ENCODE measurements around the gene CDH23.
A peak's percentile ranks its signal among the peaks of the same experiment; 100 is the strongest.

CDH23 gene

DNA sequence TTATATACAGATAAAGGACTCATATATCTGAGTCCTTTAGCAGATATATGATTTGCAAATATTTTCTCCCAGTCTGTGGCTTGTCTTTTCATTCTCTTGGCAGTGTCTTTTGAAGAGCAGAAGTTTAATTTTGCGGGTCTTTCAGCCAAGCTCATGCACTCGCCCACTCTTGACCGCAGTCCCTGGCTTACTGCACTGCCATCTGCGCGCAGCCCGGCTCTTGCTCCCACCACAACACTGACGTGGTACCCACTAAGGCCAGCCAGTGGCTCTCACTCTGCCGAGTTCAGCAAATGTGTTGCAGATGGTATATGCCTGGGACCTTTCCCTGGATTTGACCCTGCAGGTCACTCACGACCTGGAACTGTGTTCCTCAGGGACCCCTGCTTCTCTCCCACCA lies 74.3 kb downstream of the CDH23 start:
- in situ Hi-C loops (cut with HindIII; ENCODE audit: low pct_ligation_motif_present, low pct_unique_long_range_greater_than_20kb, low sequenced_read_pairs): no loop called here

DNA sequence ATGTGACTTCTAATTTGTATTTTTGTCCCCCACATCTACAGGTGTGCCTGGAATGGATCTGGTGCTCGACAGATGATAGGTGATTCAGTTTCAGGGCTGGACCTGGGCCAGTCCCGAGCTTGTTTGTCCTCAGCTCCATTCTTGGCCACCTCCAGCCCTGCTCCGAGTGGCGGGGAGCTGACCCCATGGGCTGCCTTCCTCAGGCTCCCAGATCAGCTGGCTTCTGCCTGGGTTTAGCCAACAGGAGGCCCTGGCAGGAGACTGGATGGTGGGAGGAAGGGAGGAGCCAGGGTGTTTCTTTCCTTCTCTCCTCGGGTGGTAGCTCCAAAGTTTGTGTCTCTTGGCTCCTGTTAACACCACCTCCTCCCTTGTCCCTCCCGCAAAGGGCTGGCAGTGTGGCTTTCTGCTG lies 75.2 kb downstream of the CDH23 start:
- in situ Hi-C loops (cut with HindIII; ENCODE audit: low pct_ligation_motif_present, low pct_unique_long_range_greater_than_20kb, low sequenced_read_pairs): no loop called here
- DNase-seq: no peak

More for the DNA sequence above, 74.3 kb downstream of the CDH23 start:
- DNase-seq: no peak

DNA sequence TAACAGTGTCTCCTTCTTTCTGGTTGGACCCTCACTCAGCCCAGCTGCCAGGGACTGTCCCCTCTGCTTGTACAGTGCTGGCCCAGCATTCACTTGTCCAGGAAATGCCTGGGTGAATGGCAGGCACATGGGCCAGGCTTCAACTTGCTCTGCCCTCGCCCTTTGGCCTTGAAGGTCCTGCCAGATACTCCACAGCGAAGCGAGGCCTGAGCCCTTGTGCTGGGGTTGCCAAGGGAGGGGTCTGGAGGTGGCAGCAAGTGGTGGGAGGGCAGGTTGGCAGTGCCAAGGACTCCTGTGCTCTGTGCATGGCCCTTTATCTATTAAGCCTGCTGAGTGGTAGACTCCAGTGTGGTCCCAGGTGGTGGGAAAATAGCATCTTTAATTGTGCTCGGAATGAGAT lies 75.7 kb downstream of the CDH23 start:
- no peak for DNase-seq
- in situ Hi-C loops (cut with HindIII; ENCODE audit: low pct_ligation_motif_present, low pct_unique_long_range_greater_than_20kb, low sequenced_read_pairs): no loop called here

DNA sequence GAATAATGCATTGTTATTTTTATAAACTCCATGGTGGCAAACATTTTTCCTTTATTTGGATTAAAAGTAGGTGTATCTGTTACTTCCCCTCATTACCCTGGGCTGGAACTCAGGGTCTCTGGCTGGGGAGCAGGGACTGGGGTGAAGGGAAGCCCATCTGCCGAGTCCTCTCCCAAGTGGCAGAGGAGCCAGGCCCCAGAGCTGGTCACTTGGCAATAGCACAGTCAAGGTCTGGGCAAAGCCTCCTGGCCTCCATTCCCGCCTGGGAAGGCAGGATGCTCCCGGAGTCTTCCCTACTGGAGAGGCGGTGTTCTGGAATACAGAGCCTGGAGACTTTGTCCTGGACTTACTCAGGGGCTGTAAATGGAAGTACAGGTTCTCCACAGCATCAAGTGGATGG lies 76.2 kb downstream of the CDH23 start:
- no peak for DNase-seq
- in situ Hi-C loops (cut with HindIII; ENCODE audit: low pct_ligation_motif_present, low pct_unique_long_range_greater_than_20kb, low sequenced_read_pairs): no loop called here

DNA sequence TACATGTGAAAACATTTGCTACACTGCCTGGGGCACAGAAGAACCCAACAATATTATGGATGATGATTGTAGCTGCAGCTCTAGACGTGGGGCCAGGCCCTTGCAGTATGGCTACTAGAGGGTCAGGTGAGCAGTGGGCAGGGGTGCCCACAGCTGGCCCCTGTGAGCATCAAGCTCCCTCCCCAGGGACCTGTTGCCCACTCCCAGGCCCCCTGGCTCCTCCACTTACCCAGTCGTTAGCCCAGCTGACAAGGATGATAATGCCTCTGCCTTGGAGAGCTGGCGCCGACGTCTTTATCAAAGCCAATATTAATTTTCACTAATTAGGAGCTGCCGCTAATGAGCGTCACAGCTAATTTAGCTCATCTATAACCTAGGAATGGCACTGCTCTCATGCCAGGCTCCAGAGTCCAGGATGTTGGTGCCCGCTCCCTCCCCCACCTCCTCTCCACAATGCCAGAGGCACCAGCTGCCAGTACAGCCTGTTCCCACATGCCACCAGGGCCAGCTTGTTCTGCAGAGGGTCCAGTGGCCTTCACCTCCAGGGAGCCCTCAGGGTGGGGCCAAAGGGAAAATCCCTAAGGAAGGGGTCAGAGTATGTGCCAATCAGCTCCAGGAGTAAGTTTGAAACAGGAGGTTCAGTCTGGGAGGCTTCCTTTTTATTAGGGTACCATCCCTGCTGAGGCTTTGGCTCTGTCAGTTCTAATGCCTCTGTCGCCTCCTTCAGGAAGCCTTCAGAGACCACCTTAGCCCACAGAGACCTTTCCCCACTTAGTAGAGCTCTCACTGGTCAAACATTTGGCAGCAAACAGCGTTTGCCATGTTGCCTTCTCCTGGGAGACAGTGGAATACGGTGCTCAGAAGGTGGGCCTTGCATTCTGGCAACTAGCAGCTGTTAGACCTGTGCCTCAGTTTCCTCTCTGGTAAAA lies 77.2 kb downstream of the CDH23 start:
- DNase-seq: no peak

DNA sequence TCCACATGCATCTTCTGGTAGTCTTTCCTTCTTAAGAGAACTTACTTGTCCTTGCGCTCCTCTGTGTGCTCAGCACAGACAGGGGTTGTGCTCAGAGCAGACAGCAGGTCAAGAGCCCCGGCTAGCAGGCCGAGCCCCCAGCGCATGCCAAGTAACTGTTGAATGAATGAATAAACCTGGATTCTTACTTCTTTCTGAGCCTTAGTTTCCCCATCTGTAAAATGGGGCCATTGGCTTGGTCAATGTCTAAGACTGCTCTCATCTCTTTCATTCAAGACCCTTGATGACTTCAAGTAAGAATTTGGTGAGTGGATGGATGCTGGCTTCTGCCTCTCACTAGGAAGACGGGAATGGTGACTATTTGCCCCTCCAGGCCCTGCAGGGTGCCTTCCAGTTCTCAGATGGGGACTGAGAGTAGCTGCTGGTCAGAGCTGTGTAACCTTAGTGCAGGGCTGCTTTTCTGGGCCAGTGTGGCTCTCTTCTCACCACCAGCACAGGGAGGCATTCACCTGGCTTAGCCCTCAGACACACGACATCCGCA lies 78.1 kb downstream of the CDH23 start:
- in situ Hi-C loops (cut with HindIII; ENCODE audit: low pct_ligation_motif_present, low pct_unique_long_range_greater_than_20kb, low sequenced_read_pairs): no loop called here
- DNase-seq: no peak

More for the DNA sequence above, 77.2 kb downstream of the CDH23 start:
- in situ Hi-C loops (cut with HindIII; ENCODE audit: low pct_ligation_motif_present, low pct_unique_long_range_greater_than_20kb, low sequenced_read_pairs): no loop called here

DNA sequence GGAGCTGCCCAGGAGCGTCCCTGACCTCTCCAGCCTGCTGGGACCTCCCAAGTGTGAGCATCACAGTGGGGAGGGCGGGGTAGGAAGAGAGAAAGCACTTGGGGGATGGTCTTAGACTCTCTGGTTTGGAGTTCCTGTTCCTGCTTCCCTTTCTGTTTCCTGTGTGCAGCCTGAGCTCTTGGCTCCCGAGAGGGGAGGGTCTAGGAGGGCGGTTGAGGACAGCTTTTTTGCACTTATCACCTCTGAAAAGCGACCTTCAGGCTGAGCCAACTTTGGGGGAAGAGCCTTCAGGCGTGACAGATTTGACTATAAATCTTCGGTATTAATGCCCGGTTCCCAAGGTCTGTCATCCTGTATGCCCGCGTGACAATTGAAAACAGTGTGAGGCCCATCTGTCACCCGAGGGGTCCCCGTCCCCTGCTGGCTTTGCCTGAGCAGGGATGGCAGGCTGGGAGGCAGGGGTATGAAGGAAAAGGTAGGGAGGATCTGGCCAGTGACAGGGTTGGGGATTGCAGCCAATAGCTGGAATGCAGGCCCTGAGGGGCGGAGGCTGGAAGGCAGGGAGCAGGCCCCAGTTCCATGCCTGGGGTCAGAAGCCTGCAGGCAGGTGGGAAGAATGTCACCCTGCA lies 78.6 kb downstream of the CDH23 start:
- in situ Hi-C loops (cut with HindIII; ENCODE audit: low pct_ligation_motif_present, low pct_unique_long_range_greater_than_20kb, low sequenced_read_pairs): no loop called here

DNA sequence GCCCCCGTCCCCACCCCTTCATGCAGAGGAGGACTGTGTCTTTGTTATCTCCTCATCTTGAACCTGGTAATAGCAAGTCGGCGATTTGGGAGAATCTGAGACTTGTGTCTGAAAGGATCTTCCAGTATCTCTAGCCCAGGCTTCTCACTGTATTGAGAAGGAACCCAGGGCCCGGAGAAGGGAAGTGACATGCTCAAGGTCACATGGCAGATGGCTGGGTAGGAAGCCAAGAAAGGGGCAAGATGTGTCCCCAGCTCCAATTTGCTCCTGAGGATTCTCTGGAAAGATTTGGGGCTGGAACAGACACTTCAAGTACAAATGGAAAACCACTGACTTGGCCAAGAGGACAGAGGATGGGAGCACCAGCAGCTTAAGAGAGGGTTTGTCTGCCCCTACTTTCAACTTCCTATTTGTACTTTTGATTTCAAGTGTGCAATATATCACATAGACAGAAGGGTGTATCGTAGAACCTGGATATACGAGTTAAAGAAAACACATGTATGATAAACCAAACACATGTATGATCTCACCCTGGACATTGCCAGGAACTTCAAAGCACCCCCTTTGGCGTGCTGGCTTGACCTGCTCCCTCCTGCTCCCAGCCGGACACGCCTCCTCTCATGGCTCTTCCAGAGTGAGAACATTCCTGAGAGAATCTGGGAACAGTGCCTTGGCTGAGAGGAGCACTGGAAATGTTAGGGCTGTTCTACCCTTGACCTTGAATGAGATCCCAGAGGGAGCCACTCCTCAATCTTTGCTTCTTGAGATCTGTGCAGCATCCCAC lies 79.7 kb downstream of the CDH23 start:
- no peak for DNase-seq

More for the DNA sequence above, 78.6 kb downstream of the CDH23 start:
- DNase-seq: no peak

DNA sequence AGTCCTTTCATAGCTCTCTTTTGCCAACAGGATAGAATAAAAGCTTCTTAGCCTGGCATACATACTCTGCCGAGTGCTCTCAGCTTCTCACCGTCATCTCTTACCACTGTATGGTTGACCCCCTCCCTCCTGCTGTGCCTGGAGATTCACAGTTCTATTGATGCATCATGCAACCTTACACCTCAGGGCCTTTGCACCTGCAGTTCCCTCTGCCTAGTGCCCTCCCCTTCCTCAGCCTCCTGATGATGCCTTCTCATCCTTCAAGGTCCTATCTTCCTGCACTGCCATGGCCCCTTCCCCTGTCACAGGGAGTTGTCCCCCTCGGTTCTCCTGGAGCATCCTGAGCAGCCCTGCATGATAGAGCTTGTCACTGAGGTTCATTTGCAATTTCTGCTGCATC lies 81.5 kb downstream of the CDH23 start:
- DNase-seq: no peak
- in situ Hi-C loops (cut with HindIII; ENCODE audit: low pct_ligation_motif_present, low pct_unique_long_range_greater_than_20kb, low sequenced_read_pairs): no loop called here

More for the DNA sequence above, 79.7 kb downstream of the CDH23 start:
- in situ Hi-C loops (cut with HindIII; ENCODE audit: low pct_ligation_motif_present, low pct_unique_long_range_greater_than_20kb, low sequenced_read_pairs): no loop called here

DNA sequence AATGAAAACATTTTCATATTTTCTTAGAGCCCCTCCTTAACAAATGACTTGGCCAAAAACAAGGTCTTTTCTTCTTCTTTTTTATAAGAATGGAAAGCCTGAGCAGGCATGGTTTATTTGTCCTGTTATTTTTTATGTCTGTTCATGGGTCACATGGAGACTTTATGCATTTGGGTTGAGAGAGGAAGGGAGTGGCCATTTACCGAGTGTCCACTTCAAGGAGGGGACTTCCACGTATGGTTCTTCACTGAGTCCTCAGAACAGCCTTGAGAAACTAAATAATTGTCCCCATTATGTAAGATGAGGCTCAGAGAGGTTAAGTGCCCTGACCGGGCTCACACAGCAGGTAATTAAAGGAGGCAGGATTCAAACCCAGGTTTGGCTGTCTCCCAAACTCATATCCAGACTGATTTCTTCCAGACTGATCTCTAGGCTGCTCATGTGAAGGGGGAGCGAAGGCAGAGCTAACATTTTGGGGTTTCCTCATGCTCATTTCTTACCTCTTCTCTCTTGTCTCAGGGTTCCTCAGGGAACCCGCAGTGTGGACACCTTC lies 82.2 kb downstream of the CDH23 start:
- in situ Hi-C loops (cut with HindIII; ENCODE audit: low pct_ligation_motif_present, low pct_unique_long_range_greater_than_20kb, low sequenced_read_pairs): no loop called here

DNA sequence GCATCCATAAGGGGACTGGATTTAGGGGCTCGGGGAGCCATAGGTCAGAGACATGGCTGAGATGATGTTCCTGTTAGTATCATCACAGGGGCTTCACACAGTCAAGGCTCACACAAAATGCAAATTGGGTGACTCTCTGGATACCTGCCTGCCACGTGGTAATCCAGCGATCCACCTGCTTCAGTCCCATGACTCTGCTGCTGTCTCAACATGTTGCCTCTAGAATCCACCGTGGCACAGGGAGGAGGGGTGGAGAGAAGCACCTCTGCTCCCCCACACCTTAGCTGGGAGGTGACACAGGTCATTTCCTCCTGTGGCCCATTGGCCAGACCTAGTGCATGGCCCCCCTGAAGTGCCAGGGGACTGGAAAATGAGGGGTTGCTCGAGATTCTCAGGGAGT lies 83.1 kb downstream of the CDH23 start:
- in situ Hi-C loops (cut with HindIII; ENCODE audit: low pct_ligation_motif_present, low pct_unique_long_range_greater_than_20kb, low sequenced_read_pairs): no loop called here
- DNase-seq: no peak

More for the DNA sequence above, 82.2 kb downstream of the CDH23 start:
- DNase-seq: no peak

DNA sequence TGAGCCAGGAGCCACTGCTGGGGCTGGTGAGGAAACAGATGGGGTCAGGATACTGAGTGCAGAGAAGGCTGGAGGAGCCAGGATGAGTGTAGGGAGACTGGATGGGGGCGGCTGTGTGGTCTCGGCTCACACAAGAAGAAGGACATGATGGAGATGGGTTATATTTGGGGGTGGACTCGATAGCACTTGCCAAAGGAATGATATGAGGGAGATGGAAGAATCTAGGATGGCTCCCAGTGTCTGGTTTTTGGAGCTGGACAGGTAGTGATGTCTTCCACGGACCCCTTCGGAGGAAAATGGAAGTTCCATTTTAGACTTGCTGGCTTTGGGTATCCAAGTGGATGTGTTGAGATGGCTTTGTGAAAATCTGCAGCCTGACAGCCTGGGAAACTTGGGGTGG lies 83.9 kb downstream of the CDH23 start:
- in situ Hi-C loops (cut with HindIII; ENCODE audit: low pct_ligation_motif_present, low pct_unique_long_range_greater_than_20kb, low sequenced_read_pairs): no loop called here
- DNase-seq: no peak

DNA sequence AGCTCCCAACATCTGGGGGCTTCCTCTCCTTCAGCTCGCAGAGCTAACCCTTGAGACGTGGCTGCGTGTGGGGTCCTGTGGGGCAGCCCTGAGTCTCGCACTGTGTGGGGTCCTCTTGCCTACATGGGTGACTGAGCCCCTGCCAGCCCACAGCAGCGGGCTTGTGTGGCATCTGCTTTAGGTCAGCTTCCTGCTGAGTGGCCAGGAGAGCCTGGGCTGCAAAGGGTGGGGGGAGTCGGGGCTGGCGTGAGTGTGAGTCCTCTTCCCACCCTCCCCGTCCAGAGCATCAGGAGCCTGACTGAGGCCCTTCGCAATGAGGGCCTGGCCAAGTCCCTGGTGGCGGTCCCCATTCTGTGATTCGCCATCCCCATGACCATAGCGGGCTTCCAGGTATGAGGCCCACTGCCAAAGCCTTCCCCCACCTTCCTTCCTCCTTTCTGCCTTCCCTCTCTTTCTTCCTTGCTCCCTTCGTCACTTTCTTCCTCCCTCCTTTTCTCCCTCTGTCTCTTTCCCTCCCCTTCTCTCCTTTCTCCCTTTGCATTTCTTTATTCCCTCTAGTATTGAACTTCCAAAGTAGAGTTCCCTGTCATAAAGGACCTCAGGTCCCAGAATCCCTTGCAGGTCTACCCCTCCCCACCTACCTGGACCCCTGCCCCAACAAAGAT lies 85.2 kb downstream of the CDH23 start:
- no peak for DNase-seq
- in situ Hi-C loops (cut with HindIII; ENCODE audit: low pct_ligation_motif_present, low pct_unique_long_range_greater_than_20kb, low sequenced_read_pairs): no loop called here

DNA sequence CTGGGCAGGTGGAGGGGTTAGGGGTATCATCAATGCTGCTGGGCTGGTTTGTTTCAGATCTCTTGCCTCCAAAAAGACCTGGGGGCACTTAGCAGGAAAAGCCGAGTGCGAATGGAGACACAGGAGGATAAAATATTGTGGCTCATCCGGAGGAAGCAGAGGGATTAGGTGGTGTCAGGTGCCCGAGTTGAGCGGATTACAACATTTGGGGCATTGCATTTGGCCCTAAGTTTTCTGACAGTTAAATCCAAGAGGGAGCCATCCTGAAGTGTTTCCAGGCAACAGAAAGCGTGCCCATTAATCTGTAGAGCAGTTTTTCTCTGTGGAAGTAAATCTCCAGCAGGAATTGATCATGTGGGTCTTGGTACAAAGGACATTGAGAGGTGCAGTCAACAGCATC lies 85.9 kb downstream of the CDH23 start:
- no peak for DNase-seq
- in situ Hi-C loops (cut with HindIII; ENCODE audit: low pct_ligation_motif_present, low pct_unique_long_range_greater_than_20kb, low sequenced_read_pairs): no loop called here

DNA sequence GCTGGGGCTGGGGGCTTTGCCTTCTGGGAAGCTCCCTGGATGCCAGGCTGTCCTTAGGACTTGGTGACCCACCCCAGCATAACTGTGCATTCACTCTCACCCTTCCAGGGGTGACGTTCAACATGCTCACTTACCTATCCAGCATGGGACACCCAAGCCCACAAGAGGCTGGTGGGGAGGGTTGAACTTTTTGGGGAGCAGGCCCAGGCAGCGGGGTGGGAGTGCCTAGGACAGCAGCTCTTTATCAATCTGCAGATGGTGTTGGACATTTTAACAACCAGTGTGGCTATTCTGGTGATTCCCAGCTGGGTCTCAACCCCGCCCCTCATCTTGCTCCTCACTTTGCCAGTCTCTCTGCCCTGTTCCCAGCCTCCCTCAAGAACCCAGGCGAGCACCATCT lies 86.4 kb downstream of the CDH23 start:
- DNase-seq: no peak
- in situ Hi-C loops (cut with HindIII; ENCODE audit: low pct_ligation_motif_present, low pct_unique_long_range_greater_than_20kb, low sequenced_read_pairs): no loop called here

DNA sequence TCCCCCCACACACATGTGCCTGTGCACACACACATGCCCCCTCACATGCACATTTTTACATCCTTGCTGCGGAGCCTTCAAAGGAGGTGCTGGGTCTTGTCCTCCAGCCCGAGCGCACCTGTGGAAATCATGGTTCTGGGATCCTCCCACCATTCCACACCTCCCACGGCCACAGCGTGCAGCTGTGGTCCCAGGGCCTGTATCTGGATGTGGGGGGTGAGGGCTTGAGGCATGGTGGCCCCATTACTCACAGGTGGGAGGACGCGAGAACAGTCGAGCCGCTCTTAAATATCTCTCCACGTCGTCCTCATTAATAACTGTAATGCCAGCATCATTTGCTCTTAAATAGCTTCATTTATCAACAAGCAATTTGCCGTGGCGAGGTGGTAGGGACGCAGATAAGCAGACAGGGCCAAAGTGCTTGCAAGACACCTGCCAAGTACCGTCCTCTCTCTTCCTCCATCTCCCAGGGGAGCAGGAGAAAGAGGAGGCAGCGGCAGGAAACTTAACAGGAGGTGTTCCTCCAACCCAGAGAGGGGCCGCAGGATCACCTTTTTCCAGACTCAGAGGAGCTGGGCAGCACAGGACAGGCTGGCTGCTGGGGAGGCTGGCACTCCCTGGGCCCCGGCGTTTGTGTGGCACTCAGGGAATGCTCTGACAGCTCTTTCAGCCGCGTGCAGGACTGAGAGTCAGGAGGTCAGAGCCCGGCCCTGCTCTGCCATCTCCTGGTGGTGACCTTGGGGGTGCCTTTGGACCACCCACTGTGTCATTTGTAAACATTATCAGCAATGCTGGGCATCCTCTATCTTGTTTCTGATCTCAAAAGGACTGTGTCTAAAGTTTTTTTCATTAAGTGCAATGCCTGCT lies 87.4 kb downstream of the CDH23 start:
- DNase-seq: no peak
- in situ Hi-C loops (cut with HindIII; ENCODE audit: low pct_ligation_motif_present, low pct_unique_long_range_greater_than_20kb, low sequenced_read_pairs): no loop called here

DNA sequence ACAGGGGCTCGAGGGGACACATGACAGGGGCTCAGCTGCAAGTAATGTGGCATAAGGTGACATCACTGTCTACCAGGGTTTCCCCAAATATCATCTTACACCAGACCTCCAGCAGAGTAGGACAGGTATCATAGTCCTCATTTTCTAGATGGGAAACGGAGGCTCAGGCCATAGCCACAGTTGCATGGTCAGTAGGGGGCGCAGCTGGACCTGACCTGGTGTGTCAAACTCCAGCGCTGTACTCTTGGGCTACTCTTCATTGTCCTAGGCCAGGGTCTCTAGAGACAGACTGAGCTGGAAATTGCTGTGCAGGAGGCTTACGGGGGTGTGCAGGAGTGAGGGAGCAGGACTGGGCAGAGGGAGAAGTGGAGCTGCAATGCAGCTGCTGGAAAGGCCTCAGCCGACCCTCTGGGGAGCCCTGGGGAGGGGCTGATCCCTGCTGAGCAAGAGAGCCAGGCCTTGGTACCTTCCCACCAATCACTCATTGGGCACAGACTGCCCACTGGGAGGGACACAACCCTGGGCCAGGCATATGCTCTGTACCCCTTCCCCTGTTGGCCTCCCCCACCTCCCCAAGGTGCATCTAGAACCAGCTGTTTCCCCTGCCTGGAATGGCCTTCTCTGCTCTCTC lies 89.9 kb downstream of the CDH23 start:
- in situ Hi-C loops (cut with HindIII; ENCODE audit: low pct_ligation_motif_present, low pct_unique_long_range_greater_than_20kb, low sequenced_read_pairs): no loop called here
- peak; percentile 51 for DNase-seq

Data from ACHN (cell line).